A673 (cell line): ENCODE results near the gene TFB2M.

Experiments
- CTCF ChIP-seq: fragments of 300-800, 200-600 bp; sonication (generic); conservative IDR thresholded peaks from 2 replicates; pipeline ENCODE4 v1.5.1; 2017; ENCODE audit warnings: low read depth, mild to moderate bottlenecking, antibody characterized with exemption, low read length, moderate library complexity, mixed read lengths
- EZH2 ChIP-seq: fragments of 200-600 bp; sonication (generic); IDR thresholded peaks from 2 replicates; pipeline ENCODE4 v1.6.1; 2017; ENCODE audit warnings: borderline replicate concordance, low read depth, mild to moderate bottlenecking, mixed read lengths, antibody characterized with exemption, low read length; ENCODE audit not compliant: poor library complexity, severe bottlenecking

- TF ChIP-seq EZH2, result no peak
- no peak for TF ChIP-seq CTCF
Observed at GRCh38 chr1:246544001-246544400, 22.1 kb downstream of the TFB2M start.
